ENCODE measurements around the gene CEP112. TPM values are rescaled to one million over a fixed set of nuclear protein-coding genes. Genes with fewer than 3 reads are reported as not detected.

CEP112 gene
- total RNA-seq, 4 donors from 2014 or later: 1.1 to 12.9 (median 9.1) TPM

- no peaks in the 10 kb centered on the region for H3K27me3 ChIP-seq
- no peak for DNase-seq
- TF ChIP-seq EP300 (IDR thresholded peaks at IDR 0.05; ENCODE audit: low read depth): no peak
- TF ChIP-seq CTCF (IDR thresholded peaks at IDR 0.05): no peak
- no peak for TF ChIP-seq POLR2AphosphoS5 (IDR thresholded peaks at IDR 0.05)
- no peak for TF ChIP-seq POLR2A (IDR thresholded peaks at IDR 0.05)
- intact Hi-C loops (cut with DNase I; ENCODE audit: low total_unique reads) (no loop called here), in situ Hi-C loops (cut with MboI; ENCODE audit: low pct_ligation_motif_present in 1 of 4, low pct_unique_long_range_greater_than_20kb in 1 of 4, low sequenced_read_pairs in 3 of 4) (no loop called here)
- H3K4me1 ChIP-seq: peaks cover 0 to under 1% (median 0%) of the 10 kb centered on the region in 4 donors
- H3K27ac ChIP-seq: no peak overlapping the region
- H3K9me3 ChIP-seq: no peaks in the 10 kb centered on the region
- no peak overlapping the region for H3K4me3 ChIP-seq
- no peaks in the 10 kb centered on the region for H3K36me3 ChIP-seq
- WGBS, 2 donors (ENCODE audit: low coverage in 1 of 2): 93 to 94% methylated on average over 3 to 11 of the region's 11 CpGs
These were observed 574.4 kb downstream of the CEP112 start for GRCh38 chr17:65617496-65617895.

GRCh38 chr17:65609749-65610148 is 582.2 kb downstream of the CEP112 start:
- H3K36me3 ChIP-seq: no peaks in the 10 kb centered on the region
- H3K4me1 ChIP-seq: peaks cover 0 to 23% (median 12%) of the 10 kb centered on the region in 4 donors
- no peaks in the 10 kb centered on the region for H3K27me3 ChIP-seq
- H3K4me3 ChIP-seq: no peak overlapping the region
- DNase-seq: peak; percentile 28
- TF ChIP-seq EP300 (IDR thresholded peaks at IDR 0.05; ENCODE audit: low read depth) (no peak), POLR2A (IDR thresholded peaks at IDR 0.05) (no peak), CTCF (IDR thresholded peaks at IDR 0.05) (no peak), POLR2AphosphoS5 (IDR thresholded peaks at IDR 0.05) (no peak)
- 50 to 61% methylated on average over 1 to 2 of the region's 2 CpGs for WGBS, 2 donors (ENCODE audit: low coverage in 1 of 2)
- H3K9me3 ChIP-seq: no peaks in the 10 kb centered on the region
- in situ Hi-C loops (cut with MboI; ENCODE audit: low pct_ligation_motif_present in 1 of 4, low pct_unique_long_range_greater_than_20kb in 1 of 4, low sequenced_read_pairs in 3 of 4): no loop called here
- H3K27ac ChIP-seq: no peak overlapping the region
- intact Hi-C loops (cut with DNase I; ENCODE audit: low total_unique reads): no loop called here

- no peak overlapping the region for H3K4me3 ChIP-seq
- in situ Hi-C loops (cut with MboI; ENCODE audit: low pct_ligation_motif_present in 1 of 4, low pct_unique_long_range_greater_than_20kb in 1 of 4, low sequenced_read_pairs in 3 of 4): no loop called here
These were observed 582.6 kb downstream of the CEP112 start for GRCh38 chr17:65609286-65609685.

GRCh38 chr17:65604070-65604469 is 587.9 kb downstream of the CEP112 start:
- no peaks in the 10 kb centered on the region for H3K9me3 ChIP-seq
- H3K27ac ChIP-seq: no peak overlapping the region
- no peak overlapping the region for H3K4me3 ChIP-seq
- intact Hi-C loops (cut with DNase I; ENCODE audit: low total_unique reads): no loop called here
- DNase-seq: no peak
- in situ Hi-C loops (cut with MboI; ENCODE audit: low pct_ligation_motif_present in 1 of 4, low pct_unique_long_range_greater_than_20kb in 1 of 4, low sequenced_read_pairs in 3 of 4): no loop called here
- no peaks in the 10 kb centered on the region for H3K27me3 ChIP-seq
- no peaks in the 10 kb centered on the region for H3K36me3 ChIP-seq
- no peak for TF ChIP-seq EP300 (IDR thresholded peaks at IDR 0.05; ENCODE audit: low read depth)
- TF ChIP-seq CTCF (IDR thresholded peaks at IDR 0.05): no peak
- no peak for TF ChIP-seq POLR2AphosphoS5 (IDR thresholded peaks at IDR 0.05)
- no peak for TF ChIP-seq POLR2A (IDR thresholded peaks at IDR 0.05)
- no peaks in the 10 kb centered on the region for H3K4me1 ChIP-seq
- 77% methylated on average over 4 of the region's 4 CpGs; no CpG with 5 or more reads in 1 of the 2 donors for WGBS, 2 donors (ENCODE audit: low coverage in 1 of 2)

More at GRCh38 chr17:65609286-65609685, 582.6 kb downstream of the CEP112 start:
- no peak overlapping the region for H3K27ac ChIP-seq
- TF ChIP-seq CTCF (IDR thresholded peaks at IDR 0.05) (no peak), POLR2AphosphoS5 (IDR thresholded peaks at IDR 0.05) (no peak), EP300 (IDR thresholded peaks at IDR 0.05; ENCODE audit: low read depth) (no peak), POLR2A (IDR thresholded peaks at IDR 0.05) (no peak)
- WGBS, 2 donors (ENCODE audit: low coverage in 1 of 2): 67 to 85% methylated on average over 1 to 2 of the region's 2 CpGs
- peaks cover 0 to 23% (median 12%) of the 10 kb centered on the region in 4 donors for H3K4me1 ChIP-seq
- H3K36me3 ChIP-seq: no peaks in the 10 kb centered on the region
- H3K9me3 ChIP-seq: no peaks in the 10 kb centered on the region
- intact Hi-C loops (cut with DNase I; ENCODE audit: low total_unique reads): no loop called here
- H3K27me3 ChIP-seq: no peaks in the 10 kb centered on the region
- no peak for DNase-seq
